ENCODE data around the gene LMF2. TPM values are rescaled to one million over a fixed set of nuclear protein-coding genes. Genes with fewer than 3 reads are reported as not detected.

The LMF2 gene
- total and polyA plus RNA-seq, 7 experiments from 2014 or later = 15.0 to 133 (median 114) TPM

DNA sequence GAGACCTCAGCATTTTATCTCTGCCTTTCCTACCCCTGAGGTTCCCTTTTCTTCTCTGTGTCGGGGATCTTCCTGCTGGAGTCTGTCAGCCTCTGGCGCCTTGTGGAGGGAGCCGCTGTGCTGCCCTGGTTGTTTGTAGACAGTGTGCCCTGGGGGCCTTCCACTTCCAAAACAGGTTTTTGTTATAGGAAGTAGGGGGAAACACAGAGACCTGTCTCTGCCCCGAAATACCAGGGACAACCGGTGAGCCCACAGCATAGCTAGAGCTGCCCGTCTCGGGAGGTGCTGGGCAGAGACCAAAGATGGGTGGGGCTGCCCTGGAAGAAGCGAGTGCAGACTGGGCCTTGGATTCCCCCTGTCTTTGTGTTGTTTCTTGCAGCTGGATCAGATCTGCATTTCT is 8.6 kb upstream of the LMF2 start:
- H3K27ac Mint-ChIP-seq = no peak overlapping the region
- Histone ChIP-seq H3K9me3 (ENCODE audit: control insufficient read depth in 2 of 3, low read length in 3 of 3) (no peaks in the 10 kb centered on the region), H3K27ac (ENCODE audit: low read depth, low read length) (no peak overlapping the region), H3K36me3 (ENCODE audit: control insufficient read depth in 2 of 3, insufficient read depth in 3 of 3, low read length in 3 of 3) (peaks cover 0 to 64% (median 3%) of the 10 kb centered on the region in 3 experiments), H3K4me3 (ENCODE audit: low read length) (no peak overlapping the region), H3K27me3 (ENCODE audit: control insufficient read depth in 2 of 2, insufficient read depth in 2 of 2, low read length in 2 of 2) (no peaks in the 10 kb centered on the region), H3K4me1 (ENCODE audit: control insufficient read depth in 2 of 2, insufficient read depth in 2 of 2, low read length in 2 of 2) (no peaks in the 10 kb centered on the region)
- H3K27me3 Mint-ChIP-seq = no peaks in the 10 kb centered on the region
- peaks cover 13 to 29% (median 23%) of the 10 kb centered on the region in 7 donors for H3K4me1 Mint-ChIP-seq
- H3K9me3 Mint-ChIP-seq = peaks cover 0 to 1% (median 0%) of the 10 kb centered on the region in 11 donors
- H3K36me3 Mint-ChIP-seq = peaks cover 0 to 26% (median 4%) of the 10 kb centered on the region in 5 donors
- intact Hi-C loops (cut with micrococcal nuclease) = no loop called here
- POLR2A ChIA-PET = interaction anchor here (0.7 to 1.2 kb wide), 2 partner anchors 10 to 34 kb away, joined by 3 to 4 read pairs; partner anchors contain the start of gene SCO2
- DNase-seq = no peak
- CTCF ChIA-PET = no interaction called here
- no peak overlapping the region for H3K4me3 Mint-ChIP-seq
- no peak for ATAC-seq

DNA sequence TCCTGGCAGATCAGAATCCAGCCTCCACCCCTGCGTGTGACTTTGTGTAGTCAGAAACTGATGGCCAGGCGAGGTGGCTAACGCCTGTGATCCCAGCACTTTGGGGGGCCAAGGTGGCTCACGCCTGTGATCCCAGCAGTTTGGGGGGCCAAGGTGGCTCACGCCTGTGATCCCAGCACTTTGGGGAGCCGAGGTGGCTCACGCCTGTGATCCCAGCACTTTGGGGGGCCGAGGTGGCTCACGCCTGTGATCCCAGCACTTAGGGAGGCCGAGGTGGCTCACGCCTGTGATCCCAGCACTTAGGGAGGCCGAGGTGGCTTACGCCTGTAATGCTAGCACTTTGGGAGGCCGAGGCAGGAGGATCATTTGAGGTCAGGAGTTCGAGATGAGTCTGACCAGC is 5.7 kb upstream of the LMF2 start:
- DNase-seq (no peak), ATAC-seq (no peak)
- POLR2A ChIA-PET = no interaction called here
- H3K36me3 ChIP-seq (ENCODE audit: control insufficient read depth in 2 of 3, insufficient read depth in 3 of 3, low read length in 3 of 3) = peaks cover 0 to 45% (median 1%) of the 10 kb centered on the region in 3 experiments
- intact Hi-C loops (cut with micrococcal nuclease) = no loop called here
- no peak overlapping the region for H3K4me3 Mint-ChIP-seq
- H3K27me3 ChIP-seq (ENCODE audit: control insufficient read depth in 2 of 2, insufficient read depth in 2 of 2, low read length in 2 of 2) = no peaks in the 10 kb centered on the region
- no peak overlapping the region for H3K4me3 ChIP-seq (ENCODE audit: low read length)
- peaks cover 0 to 22% (median 4%) of the 10 kb centered on the region in 5 donors for H3K36me3 Mint-ChIP-seq
- no peak overlapping the region for H3K27ac Mint-ChIP-seq
- H3K9me3 Mint-ChIP-seq = peaks cover 0 to 1% (median 0%) of the 10 kb centered on the region in 11 donors
- CTCF ChIA-PET = no interaction called here
- no peaks in the 10 kb centered on the region for H3K9me3 ChIP-seq (ENCODE audit: control insufficient read depth in 2 of 3, low read length in 3 of 3)
- peaks cover 9 to 11% of the 10 kb centered on the region in 2 donors for H3K4me1 ChIP-seq (ENCODE audit: control insufficient read depth in 2 of 2, insufficient read depth in 2 of 2, low read length in 2 of 2)
- H3K27me3 Mint-ChIP-seq = no peaks in the 10 kb centered on the region
- no peak overlapping the region for H3K27ac ChIP-seq (ENCODE audit: low read depth, low read length)
- peaks cover 26 to 45% (median 37%) of the 10 kb centered on the region in 7 donors for H3K4me1 Mint-ChIP-seq

DNA sequence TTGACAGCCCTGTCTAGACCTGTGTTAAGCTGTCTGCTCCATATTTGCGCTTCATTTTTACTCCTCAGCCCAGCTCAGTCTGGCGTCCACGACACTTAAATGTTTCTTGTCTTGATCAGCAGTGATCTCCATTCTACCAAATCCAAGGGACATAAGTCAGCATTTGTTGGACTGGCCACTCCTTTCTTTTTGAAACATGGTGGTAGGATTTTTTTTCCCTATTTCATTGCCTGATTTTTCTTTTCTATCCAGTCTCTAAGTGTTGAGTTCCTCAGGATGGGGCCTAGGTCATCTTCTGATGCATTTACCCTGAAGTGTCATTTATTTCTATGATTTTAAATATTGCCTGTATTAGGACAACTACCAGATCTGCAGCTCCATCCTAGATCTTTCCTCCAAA is 1.4 kb upstream of the LMF2 start:
- no peaks in the 10 kb centered on the region for H3K27me3 Mint-ChIP-seq
- H3K4me1 Mint-ChIP-seq = peaks cover 16 to 38% (median 27%) of the 10 kb centered on the region in 7 donors
- DNase-seq = no peak
- Histone ChIP-seq H3K4me3 (ENCODE audit: low read length) (peak overlapping the region; percentile 69), H3K27me3 (ENCODE audit: control insufficient read depth in 2 of 2, insufficient read depth in 2 of 2, low read length in 2 of 2) (no peaks in the 10 kb centered on the region), H3K4me1 (ENCODE audit: control insufficient read depth in 2 of 2, insufficient read depth in 2 of 2, low read length in 2 of 2) (peaks cover 19 to 26% of the 10 kb centered on the region in 2 donors), H3K9me3 (ENCODE audit: control insufficient read depth in 2 of 3, low read length in 3 of 3) (no peaks in the 10 kb centered on the region), H3K27ac (ENCODE audit: low read depth, low read length) (peak overlapping the region; percentile 98), H3K36me3 (ENCODE audit: control insufficient read depth in 2 of 3, insufficient read depth in 3 of 3, low read length in 3 of 3) (peaks cover 0 to 39% (median 7%) of the 10 kb centered on the region in 3 experiments)
- peak overlapping the region; percentile 85 to 96 (median 93) for H3K4me3 Mint-ChIP-seq
- CTCF ChIA-PET = interaction anchor here (1.1 to 2.0 kb wide), 6 partner anchors 10 to 257 kb away, joined by 3 to 25 read pairs (median 6); partner anchors contain the start of genes HDAC10 and SCO2
- intact Hi-C loops (cut with micrococcal nuclease) = loop anchor here (1.0 to 10.0 kb wide), 11 partner anchors 16 to 318 kb away; partner anchors contain the start of genes CHKB (in 2 of the 2), MAPK11 (in 2 of the 2), SCO2 (in 2 of the 2) and SYCE3 (in 1 of the 2)
- POLR2A ChIA-PET = interaction anchor here (0.6 to 6.2 kb wide), 15 partner anchors 10 to 318 kb away, joined by 3 to 116 read pairs (median 6); partner anchors contain the start of genes KLHDC7B, SCO2, SYCE3 and TUBGCP6
- peaks cover 0 to 7% (median 0%) of the 10 kb centered on the region in 5 donors for H3K36me3 Mint-ChIP-seq
- H3K27ac Mint-ChIP-seq = peak overlapping the region; percentile 82 to 99 (median 96)
- H3K9me3 Mint-ChIP-seq = no peaks in the 10 kb centered on the region
- ATAC-seq = no peak

DNA sequence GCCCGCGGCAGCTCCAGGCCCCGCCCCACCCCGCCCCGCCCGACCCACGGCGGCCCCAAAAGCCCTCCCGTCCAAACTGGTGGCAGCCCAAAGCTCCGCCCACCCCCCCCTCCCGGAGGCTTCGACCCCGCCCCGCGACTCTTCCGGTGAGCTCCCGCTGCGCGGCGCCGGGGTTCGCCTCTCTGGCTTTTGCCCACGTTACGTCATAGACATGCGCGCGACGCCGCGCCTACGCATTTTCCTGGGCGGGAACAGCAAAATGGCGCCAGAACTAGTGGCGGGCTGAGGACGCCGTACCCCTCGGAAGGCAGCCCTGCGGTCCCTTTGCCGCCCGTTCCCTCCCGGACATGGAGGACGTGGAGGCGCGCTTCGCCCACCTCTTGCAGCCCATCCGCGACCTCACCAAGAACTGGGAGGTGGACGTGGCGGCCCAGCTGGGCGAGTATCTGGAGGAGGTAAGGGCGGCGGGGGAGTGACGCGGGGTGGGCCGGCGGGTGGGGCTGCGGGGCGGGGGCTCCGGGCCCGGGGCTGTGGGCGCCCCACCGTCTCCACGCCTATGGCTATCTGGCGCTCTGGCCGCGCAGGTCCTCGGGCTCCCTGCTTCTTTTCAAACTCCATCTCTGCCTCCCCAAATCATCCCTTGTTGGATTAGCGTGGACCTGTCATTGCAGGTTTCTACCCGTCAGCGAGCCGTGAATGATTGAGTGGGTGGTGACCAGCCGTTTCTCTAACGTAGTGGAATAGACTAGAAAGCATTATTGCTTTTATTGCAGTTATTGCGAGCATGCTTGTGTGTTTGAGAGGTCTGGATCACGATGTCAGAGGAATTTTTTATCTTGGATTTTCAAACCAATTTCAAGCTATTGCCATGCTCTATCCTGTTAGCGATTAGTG is 736 bp upstream of the LMF2 start, which contains the start of gene NCAPH2:
Gene NCAPH2 (plus strand): TSS at position 234 of the 894 bp plus-strand sequence. CDS start 114 bp downstream, at position 348.
- CTCF ChIA-PET = interaction anchor here (1.1 to 2.0 kb wide), 8 partner anchors 10 to 256 kb away, joined by 3 to 25 read pairs (median 5); partner anchors contain the start of genes HDAC10 and SCO2
- Histone ChIP-seq H3K27me3 (ENCODE audit: control insufficient read depth in 2 of 2, insufficient read depth in 2 of 2, low read length in 2 of 2) (no peaks in the 10 kb centered on the region), H3K4me3 (ENCODE audit: low read length) (peak within 1 kb of the TSS; percentile 91), H3K27ac (ENCODE audit: low read depth, low read length) (peak within 1 kb of the TSS; percentile 99), H3K9me3 (ENCODE audit: control insufficient read depth in 2 of 3, low read length in 3 of 3) (no peaks in the 10 kb centered on the region), H3K36me3 (ENCODE audit: control insufficient read depth in 2 of 3, insufficient read depth in 3 of 3, low read length in 3 of 3) (peaks cover 0 to 42% (median 7%) of the 10 kb centered on the region in 3 experiments), H3K4me1 (ENCODE audit: control insufficient read depth in 2 of 2, insufficient read depth in 2 of 2, low read length in 2 of 2) (peaks cover 19 to 26% of the 10 kb centered on the region in 2 donors)
- intact Hi-C loops (cut with micrococcal nuclease) = loop anchor here (1.0 to 10.0 kb wide), 15 partner anchors 17 to 317 kb away; partner anchors contain the start of genes CHKB (in 2 of the 2), MAPK11 (in 2 of the 2), SCO2 (in 2 of the 2) and SBF1 (in 1 of the 2)
- Mint-ChIP-seq H3K27ac (peak within 1 kb of the TSS; percentile 89 to 99 (median 98)), H3K27me3 (no peaks in the 10 kb centered on the region), H3K9me3 (no peaks in the 10 kb centered on the region), H3K36me3 (peaks cover 0 to 7% (median 0%) of the 10 kb centered on the region in 5 donors), H3K4me3 (peak within 1 kb of the TSS; percentile 88 to 97 (median 94)), H3K4me1 (peaks cover 14 to 33% (median 27%) of the 10 kb centered on the region in 7 donors)
- POLR2A ChIA-PET = interaction anchor here (0.6 to 6.2 kb wide), 27 partner anchors 10 to 548 kb away, joined by 3 to 116 read pairs (median 4); partner anchors contain the start of genes CHKB, KLHDC7B, PIM3 and SCO2
- peak; percentile 95 to 99 (median 97) for DNase-seq
- ATAC-seq = peak; percentile 86

DNA sequence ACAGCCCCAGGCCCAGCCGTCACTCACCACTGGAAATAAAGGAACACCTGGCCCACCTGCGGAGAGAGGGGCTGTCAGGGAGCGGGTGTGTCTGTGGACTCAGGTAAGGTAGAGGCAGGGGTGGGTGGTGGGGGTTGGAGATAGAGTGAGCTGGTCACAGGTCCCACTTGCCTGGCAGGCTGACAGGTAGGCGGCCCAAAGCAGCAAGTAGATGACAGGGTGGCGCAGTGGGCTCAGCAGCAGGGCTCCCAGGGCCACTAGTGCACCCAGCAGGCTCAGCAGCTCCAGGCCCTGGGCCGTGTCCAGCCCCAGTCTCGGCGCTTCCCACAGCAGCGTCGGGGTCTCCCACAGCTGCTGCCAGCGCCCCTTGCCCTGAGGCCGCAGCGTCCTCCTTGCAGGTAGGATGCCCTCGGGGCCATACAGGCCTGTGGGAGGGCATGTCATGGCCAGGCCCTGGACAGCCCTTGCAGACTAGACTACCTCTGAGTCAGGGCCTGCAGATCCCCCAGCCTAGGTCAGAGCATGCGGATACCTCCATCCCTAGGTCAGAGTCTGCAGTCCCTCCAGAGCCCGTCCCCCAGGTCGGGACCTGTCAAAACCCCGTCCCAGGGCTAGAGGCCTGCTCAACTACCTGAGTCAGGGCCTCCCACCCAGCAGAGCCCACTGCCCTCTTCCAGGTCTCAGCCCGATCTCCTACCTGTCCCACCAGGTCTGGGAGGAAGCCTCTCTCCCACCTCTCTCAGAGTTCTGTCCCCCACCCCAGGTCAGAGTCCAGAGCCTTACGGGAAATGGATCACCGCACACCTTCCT is 686 bp downstream of the LMF2 start:
- POLR2A ChIA-PET = interaction anchor here (0.8 to 6.2 kb wide), 10 partner anchors 10 to 546 kb away, joined by 3 to 116 read pairs (median 4); partner anchors contain the start of genes PIM3, SCO2, TUBGCP6 and TYMP
- Mint-ChIP-seq H3K4me3 (peak overlapping the region; percentile 88 to 97 (median 92)), H3K9me3 (no peaks in the 10 kb centered on the region), H3K36me3 (peaks cover 0 to 5% (median 0%) of the 10 kb centered on the region in 5 donors), H3K27me3 (no peaks in the 10 kb centered on the region), H3K27ac (peak overlapping the region; percentile 62 to 95 (median 91)), H3K4me1 (peaks cover 12 to 22% (median 16%) of the 10 kb centered on the region in 7 donors)
- Histone ChIP-seq H3K27me3 (ENCODE audit: control insufficient read depth in 2 of 2, insufficient read depth in 2 of 2, low read length in 2 of 2) (no peaks in the 10 kb centered on the region), H3K4me1 (ENCODE audit: control insufficient read depth in 2 of 2, insufficient read depth in 2 of 2, low read length in 2 of 2) (peaks cover 19 to 26% of the 10 kb centered on the region in 2 donors), H3K4me3 (ENCODE audit: low read length) (peak overlapping the region; percentile 91), H3K27ac (ENCODE audit: low read depth, low read length) (peak overlapping the region; percentile 99), H3K36me3 (ENCODE audit: control insufficient read depth in 2 of 3, insufficient read depth in 3 of 3, low read length in 3 of 3) (peaks cover 0 to 40% (median 7%) of the 10 kb centered on the region in 3 experiments), H3K9me3 (ENCODE audit: control insufficient read depth in 2 of 3, low read length in 3 of 3) (no peaks in the 10 kb centered on the region)
- intact Hi-C loops (cut with micrococcal nuclease) = loop anchor here (1.0 to 10.0 kb wide), 5 partner anchors 32 to 232 kb away; partner anchors contain the start of genes MAPK11 (in 1 of the 2) and SBF1 (in 1 of the 2)
- ATAC-seq (no peak), DNase-seq (peak in 1 of 9 donors; percentile 34)
- CTCF ChIA-PET = interaction anchor here (0.6 to 1.1 kb wide), 3 partner anchors 15 to 114 kb away, joined by 3 read pairs; no protein-coding TSS in a partner anchor

All from naive thymus-derived CD4-positive, alpha-beta T cell (primary cell).